Ureter (tissue), 1 donor: ENCODE measurements around the gene FASN. TPM values are rescaled to one million over a fixed set of nuclear protein-coding genes. Genes with fewer than 3 reads are reported as not detected.

Source experiments
- DNase-seq: peaks from one replicate; pipeline ENCODE4 v3.0.0-alpha.2; 2020; ENCODE audit warnings: low spot score
- total RNA-seq: library from RNA; stranded (reverse); gene quantifications from one replicate; pipeline ENCODE4 v1.2.4, GENCODE V29; 2023
- donor health status: DM: yes; HTN: yes; CAD: no.

The FASN gene
- total RNA-seq, 1 donor from 2014 or later, result 165 TPM

DNA sequence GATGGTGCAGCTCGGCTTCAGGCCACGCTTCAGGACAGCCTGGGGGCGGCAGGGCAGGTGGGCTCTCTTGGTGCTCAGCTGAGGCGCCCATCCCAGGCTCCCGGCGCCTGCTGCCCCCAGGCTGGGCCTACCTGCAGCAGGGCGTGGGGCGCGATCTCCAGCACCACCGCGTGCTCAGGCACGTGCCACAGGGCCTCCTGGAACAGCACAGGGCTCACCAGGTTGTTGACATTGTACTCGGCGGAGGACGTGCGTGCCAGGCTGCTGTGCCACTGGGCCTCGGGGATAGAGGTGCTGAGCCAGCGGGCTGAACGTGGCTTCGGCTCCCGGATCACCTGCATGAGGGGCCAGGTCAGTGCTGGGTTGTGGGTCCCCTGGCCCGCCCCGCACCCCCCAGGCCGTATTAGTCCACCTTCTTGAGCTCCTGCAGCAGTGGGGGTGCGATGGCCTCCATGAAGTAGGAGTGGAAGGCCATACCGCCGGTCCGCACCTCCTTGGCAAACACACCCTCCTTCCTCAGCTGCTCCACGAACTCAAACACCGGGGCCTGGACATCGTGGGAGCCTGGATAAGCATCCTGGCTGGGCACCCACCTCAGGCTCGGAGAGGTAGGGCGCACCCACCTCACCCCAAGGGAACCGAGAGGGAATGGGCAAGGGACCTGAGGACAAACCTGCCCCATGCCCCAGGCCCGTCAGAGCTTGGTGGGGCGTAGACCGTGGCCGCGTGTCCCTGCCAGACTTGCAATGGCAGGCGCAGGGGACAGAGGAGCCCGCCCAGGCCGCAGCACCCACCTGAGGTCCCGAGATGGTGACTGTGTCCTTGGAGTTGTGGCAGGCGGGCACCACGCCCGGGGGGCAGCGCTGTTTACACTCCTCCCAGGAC is 9.0 kb downstream of the FASN start:
- DNase-seq, result no peak

DNA sequence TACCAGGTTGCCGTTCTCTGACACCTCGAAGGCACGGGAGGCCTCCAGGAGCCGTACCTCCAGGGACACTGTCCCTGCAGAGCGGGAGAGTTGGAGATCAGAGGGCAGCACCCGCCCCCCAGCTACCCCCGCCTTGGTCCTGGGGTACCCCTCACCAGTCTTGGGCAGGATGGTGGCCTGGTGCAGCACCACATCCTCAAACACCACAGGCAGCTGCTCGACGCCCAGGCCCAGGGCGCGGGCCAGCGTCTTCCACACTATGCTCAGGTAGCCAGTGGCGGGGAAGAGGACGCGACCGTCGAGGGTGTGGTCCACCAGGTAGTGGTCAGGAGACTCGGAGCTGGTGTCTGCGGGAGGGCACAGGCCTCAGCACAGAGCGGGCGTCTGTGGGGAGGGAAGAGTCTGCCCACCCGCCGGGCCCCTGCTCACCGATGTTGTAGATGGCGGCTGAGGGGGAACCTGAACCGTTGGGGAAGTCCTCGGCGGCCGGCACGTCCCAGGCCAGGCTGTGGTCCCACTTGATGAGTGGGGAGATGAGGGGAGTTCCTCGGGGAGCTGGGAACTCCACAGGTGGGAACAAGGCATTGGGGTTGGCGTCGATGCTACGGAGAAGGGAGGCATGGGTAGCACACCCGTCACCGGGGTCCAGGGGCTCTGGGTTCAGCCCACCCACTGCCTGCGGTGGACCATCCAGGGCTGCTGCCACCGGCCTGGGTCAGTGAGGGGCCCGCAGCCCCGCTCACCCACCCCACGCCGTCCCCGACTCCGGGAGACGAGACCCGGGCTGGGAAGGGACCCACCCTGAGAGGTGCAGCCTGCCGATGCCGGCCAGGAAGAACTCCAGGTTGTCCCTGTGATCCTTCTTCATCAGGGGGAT is 9.8 kb downstream of the FASN start:
- DNase-seq, result no peak

DNA sequence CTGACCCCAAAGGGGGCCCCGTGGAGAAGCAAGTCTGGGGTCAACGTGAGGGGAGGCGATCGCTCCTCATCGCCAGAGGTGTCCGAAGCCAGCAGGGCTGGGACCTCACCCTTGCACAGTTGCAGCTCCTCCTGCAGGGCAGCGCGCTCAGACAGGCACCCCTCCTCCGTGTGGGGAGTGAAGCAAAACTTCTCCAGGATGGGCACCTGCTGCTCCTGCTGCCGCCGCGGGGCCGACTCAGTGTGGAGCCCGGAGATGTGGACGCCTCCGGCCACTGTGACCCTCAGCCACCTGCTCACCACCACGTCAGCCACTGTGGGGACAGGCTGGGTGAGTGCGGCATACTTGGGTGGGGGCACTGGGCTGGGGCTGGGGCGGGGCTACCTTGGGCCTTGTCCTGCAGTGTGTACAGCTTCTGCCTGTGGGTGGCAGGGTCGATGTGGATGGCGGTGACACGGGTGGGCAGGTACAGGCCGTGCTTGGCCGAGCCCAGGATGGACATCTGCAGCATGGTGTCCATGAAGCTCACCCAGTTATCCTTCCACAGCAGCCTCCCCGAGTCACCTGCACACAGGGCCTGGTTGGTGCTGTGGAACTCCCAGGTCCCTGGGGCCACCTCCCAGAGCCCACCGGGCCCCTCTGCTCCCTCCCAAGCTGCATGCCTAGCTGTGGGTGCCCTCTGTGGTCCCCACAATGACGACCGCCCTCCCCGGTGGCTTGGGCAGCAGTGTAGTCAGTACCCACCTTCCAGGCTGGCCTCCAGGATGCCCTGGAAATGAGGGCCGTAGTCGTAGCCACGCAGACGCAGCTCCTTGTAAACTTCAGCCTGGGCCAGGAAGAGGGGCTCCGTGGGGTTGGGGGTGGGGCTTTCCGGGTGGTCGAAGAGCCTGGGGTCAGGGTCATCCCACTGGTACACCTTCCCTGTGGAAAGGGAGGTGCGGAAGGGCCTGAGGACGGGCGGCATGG is 10.8 kb downstream of the FASN start:
- DNase-seq, result no peak

DNA sequence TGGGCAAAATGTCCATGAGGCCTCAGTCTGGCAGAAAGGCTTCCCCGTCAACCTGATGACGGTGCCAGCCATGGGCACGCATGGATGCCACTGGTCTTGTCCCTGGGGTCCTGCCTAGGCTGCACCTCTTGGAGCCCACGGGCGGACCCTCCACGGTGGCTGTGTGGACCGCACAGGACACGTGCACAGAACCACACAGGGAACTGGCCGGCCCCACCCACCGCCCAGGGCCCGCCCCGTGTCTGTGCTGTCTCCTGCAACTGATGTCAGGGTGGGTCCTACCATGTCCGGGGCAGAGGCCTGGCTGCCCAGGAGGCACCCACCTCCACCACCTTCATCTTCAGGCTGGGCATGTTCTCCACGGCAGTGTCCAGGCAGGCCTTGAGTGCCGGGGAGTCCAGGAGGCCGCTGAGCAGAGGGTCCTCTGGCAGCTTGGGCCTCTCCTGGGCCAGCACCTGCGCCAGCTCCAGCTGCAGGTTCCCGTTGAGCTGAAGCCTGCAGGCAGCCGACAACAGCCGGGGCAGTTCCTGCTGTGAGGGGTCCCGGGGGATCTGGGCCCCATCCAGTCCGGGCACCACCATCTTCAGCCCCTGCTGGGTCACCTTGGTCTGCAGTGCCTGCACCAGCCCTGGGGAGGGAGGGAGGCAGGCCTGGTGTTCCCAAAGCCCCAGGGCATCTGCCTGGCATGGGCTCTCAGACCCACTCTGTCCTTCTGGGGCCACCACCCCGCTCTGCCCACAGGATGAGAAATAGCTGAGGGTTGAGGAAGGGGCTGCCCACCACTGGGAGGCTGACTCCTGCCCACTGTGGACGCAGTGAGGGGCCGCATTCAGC is 11.9 kb downstream of the FASN start:
- no peak for DNase-seq

DNA sequence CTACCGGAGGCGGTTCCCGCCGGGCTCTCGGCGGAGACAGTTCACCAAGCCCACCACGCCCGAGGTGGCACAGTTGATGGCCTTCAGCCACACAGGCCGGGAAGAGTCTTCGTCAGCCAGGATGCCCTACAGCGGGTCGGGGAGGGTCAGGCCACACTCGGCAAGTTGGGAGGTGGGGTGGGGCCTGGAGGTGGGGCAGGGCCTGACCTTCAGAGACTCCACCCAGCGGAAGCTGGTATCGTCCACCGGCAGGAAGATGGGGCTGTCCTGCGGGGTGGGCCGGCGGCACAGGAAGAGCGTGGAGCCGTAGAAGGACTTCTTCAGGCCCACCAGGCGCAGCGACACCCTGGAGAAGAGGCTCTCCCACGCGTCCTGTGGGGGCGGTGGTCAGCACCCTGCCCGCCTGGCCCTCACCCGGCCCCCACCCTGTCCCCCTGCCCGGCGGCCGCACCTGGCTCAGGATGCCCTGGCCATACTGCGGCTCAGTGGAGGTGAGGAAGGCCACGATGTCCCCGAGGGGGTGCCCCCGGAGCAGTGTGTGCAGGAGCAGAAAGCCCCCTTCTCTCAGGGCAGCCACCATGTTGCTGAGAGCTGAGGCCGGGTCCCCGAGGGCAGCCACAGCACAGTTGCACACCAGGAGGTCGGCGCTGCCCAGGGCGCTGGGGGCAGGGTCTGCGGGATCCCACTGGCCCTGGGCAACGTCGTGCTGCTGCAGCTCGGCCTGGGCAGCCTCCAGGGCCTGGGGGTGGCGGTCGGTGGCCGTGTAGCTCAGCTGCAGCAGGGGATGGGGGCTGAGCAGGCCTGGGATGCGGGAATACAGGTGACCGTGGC is 12.8 kb downstream of the FASN start:
- DNase-seq, result no peak

DNA sequence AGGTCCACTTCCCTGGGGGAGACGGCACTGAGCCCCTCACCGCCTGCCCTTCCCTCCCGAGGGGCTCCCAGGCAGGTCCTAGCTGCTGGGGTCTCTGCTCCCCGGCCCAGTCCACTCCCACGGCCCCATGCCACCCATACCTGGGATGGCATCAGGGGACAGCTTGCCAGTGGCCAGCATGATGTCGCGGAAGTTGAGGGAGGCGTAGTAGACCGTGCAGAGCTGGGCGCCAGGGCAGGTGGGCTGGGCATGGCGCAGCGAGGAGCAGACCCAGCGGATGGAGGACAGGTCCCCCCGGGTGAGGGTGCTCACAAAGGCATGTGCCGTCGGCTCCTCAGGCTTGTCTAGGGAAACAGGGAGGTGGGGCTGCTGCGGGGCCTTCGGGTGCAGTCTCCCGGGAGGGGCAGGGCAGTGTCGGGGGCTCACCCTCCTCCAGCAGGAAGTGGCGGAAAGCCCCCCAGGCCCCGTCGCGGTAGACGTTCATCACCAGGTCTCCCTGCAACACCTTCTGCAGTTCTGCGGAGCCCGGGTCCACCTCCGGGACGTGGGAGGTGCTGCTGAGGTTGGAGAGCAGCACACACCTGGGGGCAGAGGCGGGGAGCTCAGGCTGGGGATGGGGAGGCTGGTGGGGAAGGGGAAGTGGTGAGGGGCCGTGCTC is 13.5 kb downstream of the FASN start:
- DNase-seq, result no peak

DNA sequence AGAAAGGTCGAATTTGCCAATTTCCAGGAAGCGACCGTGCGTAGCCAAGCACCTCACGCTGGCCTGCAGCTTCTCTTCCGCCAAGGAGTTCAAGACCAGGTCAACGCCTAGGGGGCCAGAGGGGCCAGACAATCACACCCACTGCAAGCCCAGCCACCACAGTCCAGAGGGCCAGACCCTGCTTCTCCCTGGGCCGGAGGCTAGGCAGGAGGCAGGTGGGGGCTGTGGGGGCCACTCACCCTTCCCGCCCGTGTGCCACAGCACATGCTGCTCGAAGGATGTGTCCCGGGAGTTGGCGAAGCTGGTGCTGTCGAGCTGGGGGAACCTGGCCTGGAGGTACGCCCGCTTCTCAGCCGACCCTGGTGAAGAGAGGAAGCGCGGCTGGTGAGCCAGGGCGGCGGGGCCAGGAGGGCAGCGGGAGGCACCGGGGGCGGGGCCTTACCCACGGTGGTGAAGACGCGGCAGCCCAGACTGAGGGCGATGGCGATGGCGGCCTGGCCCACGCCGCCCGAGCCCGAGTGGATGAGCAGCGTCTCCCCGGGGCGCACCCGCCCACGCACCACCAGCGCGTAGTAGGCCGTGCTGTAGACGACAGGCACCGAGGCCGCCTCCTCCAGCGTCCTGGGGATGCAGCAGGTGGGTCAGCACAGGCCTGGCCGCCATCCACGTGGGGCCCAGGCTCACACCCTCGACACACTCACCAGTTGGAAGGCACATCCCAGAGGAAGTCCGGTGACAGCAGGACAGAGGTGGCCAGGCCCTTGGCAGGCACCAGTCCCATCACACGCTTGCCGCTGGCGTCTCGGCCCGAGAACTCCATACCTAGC is 14.3 kb downstream of the FASN start:
- no peak for DNase-seq

DNA sequence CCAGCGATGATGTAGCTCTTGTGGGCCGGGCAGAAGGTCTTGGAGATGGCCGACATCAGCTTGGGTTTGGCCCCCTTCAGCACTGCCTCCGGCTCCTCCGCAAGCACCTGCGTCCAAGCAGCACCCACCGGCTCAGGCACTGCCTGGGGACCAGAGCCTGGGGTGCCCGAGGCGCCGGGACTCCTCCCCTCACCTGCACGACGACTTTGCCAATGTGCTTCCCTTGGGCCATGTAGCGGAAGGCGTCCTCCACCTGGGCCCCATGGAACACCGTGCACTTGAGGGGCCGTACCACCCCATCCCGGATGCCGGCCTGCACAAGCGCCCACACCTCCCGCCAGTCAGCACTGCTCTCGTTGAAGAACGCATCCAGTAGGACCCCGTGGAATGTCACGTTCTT is 15.0 kb downstream of the FASN start:
- DNase-seq, result no peak

DNA sequence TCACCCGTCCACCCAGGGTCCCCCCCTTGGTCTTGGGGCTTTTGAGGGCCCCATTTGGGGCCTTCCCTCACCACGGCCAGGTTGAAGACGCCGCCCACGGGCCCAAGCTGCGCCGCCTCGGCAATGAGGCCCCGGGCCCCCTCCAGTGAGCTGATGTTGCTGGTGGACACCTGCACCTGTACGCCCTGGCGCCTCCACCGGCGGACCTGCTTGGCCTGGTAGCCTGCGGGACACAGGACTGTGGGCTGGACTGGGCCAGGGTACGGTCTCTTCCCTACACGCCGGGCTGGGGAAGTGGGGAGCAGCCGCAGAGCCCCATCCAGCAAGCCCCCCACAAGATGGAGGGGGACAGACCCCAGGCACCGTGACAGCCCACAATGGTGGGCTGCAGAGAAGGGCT is 15.6 kb downstream of the FASN start:
- DNase-seq, result no peak

DNA sequence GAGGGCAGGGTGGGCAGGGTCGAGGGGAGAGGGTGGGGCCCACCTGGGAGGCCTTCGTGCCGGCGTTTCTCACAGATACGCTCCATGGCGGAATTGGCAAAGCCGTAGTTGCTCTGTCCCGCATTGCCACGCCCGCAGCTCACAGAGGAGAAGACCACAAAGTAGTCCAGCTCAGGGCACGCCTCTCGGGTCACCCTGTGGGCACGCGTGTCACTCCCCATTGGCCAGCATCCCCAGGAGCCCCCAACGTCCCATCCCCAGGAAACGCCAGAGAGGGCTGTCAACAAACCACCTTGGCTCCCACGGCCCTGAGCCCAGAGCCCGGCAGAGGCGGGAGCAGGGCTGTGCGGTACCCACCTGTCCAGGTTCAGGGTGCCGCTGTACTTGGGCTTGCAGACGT is 16.1 kb downstream of the FASN start:
- DNase-seq, result no peak

DNA sequence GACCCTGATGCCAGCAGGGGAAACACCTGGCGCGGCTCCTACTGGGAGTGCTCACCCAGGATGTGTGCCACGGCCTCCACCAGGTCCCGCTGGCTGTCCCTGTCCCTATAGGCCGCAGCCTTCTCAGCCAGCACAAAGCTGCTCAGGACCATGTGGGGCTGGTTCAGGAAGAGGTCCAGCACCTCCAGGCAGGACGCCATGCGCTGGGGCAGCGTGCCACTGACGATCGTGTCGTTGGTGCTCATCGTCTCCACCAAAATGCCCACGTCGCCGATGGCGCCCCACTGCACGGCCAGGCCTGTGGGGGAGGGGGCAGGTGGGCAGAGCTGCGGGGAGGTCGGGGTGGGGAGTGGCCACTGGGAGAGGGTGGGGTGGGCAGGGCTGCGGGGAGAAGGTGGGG is 16.5 kb downstream of the FASN start:
- no peak for DNase-seq

DNA sequence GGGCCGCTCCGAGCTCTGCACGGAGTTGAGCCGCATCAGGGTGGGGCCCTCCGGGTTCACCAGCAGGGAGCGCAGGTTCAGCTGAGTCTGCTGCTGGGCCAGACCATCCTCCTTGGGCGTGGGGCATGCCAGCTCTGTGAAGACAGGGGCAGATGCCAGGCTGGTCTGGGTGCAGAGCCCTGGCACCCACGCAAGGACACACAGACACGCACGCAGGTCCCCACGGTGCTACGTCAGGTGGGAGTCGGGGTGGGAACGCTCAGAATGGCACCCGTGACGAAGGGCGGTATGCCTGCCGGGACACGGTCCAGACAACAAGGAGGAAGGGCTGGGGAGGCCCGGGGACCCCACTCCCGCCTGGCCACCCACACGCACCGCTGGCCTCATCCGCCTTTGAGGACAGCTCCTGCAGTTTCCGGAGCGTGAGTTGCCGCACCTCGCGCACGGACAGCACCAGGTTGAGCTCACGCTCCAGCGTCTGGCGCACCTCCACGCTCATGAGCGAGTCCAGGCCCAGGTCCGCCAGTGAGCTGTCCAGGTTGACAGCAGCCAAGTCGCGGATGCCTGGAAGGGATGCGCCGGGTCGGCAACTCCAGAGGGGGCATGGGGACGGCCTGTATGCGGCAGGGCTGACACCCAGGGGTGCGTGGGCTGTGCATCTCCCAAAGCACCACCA is 17.1 kb downstream of the FASN start:
- DNase-seq, result no peak

DNA sequence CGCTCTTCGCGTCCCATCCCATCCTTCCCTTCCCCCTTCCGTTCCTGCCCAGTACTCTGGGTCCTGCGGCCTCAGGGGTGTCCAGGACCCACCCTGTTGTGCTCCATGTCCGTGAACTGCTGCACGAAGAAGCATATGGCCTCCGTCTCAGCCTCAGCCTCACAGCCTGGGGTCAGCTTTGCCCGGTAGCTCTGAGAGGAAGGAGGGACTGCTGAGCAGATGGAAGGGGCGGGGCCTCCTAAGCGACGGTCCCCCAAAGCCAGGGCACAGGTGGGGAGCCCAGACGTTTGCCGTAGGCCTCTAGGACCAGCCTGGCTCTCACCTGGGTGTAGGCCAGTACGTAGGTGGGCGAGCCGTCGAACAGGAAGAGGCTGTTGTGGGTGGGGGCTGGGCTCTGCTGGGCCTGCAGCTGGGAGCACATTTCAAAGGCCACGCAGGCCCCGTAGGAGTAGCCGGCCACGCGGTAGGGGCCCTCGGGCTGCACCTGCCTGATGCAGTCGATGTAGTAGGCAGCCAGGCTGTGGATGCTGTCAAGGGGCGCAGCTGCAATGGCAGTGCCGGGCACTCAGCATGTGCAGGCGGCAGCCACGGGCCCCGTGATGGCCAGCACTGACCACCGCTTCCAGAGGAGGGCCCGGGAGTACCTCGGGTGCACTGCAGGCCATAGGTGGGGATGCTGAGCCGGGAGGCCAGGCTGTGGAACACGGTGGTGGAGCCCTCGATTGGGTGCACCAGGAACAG is 17.8 kb downstream of the FASN start:
- no peak for DNase-seq

DNA sequence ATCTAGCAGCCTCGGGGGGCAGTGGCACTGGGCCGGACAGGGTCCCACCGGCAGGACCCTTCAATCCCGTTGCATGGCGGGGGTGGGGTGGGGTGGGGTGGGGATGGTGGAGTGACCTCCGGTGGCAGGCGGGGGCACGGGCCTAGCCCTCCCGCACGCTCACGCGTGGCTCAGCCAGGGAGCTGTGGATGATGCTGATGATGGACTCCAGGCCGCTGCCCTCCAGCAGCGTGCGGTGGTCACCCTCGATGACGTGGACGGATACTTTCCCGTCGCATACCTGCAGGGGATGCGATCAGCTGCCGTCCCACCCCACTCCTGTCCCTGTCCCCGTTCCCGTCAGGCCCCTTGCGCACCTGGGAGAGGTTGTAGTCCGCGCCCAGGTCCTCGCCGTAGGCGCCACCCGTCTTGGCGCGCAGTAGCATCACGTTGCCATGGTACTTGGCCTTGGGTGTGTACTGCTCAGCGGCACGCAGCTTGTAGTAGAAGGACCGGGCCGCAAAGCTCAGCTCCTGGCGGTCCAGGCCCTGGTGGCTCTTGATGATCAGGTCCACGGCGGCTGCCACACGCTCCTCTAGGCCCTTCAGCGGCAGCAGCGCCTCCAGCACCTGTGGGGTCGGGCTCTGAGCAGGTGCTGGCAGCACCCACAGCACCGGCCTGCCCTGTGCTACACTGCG is 18.9 kb downstream of the FASN start:
- DNase-seq, result no peak

DNA sequence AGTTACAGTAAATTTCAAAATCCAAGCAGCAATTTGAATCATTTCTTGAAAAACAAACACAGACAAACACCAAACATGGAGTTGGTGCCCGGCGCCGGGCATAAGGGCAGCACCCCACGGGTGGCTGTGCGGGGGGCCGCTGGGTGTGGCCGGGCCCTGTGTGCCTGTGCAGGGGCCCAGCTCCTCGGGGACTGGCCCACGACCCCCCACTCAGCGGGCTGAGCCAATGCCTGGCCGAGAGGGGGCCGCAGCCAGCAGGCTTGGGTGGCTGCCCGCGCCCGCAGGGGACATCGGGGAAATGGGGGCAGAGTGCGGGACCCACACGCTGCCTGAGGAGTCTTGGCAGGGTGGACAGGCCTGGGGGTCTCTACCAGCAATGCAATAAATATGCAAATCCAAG is 19.6 kb downstream of the FASN start:
- DNase-seq, result no peak

DNA sequence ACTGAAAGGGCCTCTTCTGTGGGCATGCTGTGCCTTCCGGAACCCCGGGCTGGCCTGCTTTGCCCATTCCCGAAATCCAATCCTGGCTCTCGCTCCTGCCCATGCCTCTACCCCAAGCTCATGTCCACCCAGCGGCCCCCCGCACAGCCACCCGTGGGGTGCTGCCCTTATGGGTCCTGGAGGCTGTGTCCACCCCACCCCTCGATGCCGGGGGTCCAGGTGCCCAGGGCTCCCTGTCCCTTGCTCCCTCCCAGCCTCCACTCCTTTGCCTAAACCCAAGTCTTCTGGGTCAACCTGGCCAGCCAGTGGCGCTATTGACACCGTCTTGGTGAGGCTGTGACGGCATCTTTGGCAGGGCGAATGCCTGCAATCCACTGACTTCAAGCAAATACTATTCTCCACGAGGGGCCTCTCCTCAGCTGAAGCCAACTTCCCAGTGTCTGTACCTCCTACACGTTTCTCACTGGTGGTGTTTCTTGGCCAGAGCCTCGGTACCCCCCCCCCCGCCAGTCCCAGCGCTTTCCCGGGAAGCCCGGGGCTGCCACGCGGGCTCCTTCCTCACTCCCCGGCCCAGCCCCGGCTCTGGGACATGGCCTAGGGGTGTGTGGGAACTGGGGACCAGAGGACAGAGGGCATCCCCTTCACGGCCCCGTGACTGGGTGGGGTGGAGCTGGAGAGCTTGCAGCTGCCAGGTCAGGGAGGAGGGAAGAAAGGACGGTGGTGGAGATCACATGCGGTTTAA is 20.2 kb downstream of the FASN start:
- DNase-seq, result no peak
